ENCODE measurements around the gene LSAMP. TPM values are rescaled to one million over a fixed set of nuclear protein-coding genes. Genes with fewer than 3 reads are reported as not detected.

Gene LSAMP
- total and polyA plus RNA-seq, 5 donors from 2014 or later: not detected

DNA sequence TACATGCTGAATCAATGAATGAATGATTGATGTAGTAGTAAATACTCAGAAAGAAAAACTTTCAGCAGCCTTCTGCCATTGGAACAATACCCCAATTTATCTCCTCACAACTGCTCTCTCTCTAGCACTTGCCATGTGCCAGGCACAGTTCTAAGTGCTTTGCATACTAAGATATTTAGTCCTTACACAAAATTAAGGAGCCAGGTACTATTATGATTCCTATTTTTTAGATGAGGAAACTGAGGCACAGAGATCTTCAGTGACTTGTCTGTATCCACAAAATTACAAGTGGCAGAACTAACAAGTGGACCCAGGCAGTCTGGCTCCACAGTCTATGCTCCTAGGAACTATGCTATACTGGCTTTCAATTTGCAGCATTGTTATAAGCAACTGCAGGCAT, 279.2 kb downstream of the LSAMP start:
- Histone ChIP-seq H3K27ac (ENCODE audit: insufficient read depth, low read length, poor library complexity, severe bottlenecking) (no peak overlapping the region), H3K36me3 (ENCODE audit: control insufficient read depth, insufficient read depth, low read length) (no peaks in the 10 kb centered on the region), H3K4me3 (ENCODE audit: low read depth, low read length) (no peak overlapping the region), H3K4me1 (ENCODE audit: control insufficient read depth, insufficient read depth, low read length, poor library complexity, severe bottlenecking) (no peaks in the 10 kb centered on the region), H3K27me3 (ENCODE audit: control insufficient read depth, insufficient read depth, low read length) (no peaks in the 10 kb centered on the region), H3K9me3 (ENCODE audit: control insufficient read depth in 2 of 2, low read length in 2 of 2) (no peaks in the 10 kb centered on the region)
- no peak for DNase-seq
- Mint-ChIP-seq H3K4me3 (no peak overlapping the region), H3K36me3 (no peaks in the 10 kb centered on the region), H3K9me3 (peaks cover 0 to 14% (median 2%) of the 10 kb centered on the region in 7 donors), H3K4me1 (no peaks in the 10 kb centered on the region), H3K27ac (peak overlapping the region in 1 of 3 donors; percentile 27), H3K27me3 (no peaks in the 10 kb centered on the region)
- no peak for ATAC-seq (ENCODE audit: low read depth in 2 of 2)

DNA sequence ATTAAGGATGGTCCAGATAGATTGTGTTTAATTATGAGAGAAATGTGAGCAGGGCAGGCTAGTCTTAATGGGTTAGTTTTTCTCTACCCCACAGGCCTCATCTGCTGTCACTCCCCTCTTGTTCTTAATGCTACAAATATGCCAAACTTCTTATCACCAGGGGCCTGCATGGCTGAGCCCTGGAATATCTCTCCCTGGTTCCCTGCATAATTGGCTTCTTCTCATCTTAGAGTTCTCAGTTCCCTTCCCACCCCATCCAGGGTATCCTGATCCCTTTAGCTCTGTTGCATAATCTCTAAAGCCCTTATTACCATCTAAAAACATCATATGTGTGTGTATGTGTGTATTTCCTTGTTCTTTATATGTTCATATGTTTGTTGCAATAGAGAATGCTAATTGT, 279.6 kb downstream of the LSAMP start:
- ATAC-seq (ENCODE audit: low read depth in 2 of 2) (no peak), DNase-seq (no peak)
- Mint-ChIP-seq H3K9me3 (peaks cover 0 to 14% (median 2%) of the 10 kb centered on the region in 7 donors), H3K4me3 (no peak overlapping the region), H3K27me3 (no peaks in the 10 kb centered on the region), H3K27ac (peak overlapping the region in 1 of 3 donors; percentile 27), H3K36me3 (no peaks in the 10 kb centered on the region), H3K4me1 (no peaks in the 10 kb centered on the region)
- H3K9me3 ChIP-seq (ENCODE audit: control insufficient read depth in 2 of 2, low read length in 2 of 2): no peaks in the 10 kb centered on the region
- H3K27ac ChIP-seq (ENCODE audit: insufficient read depth, low read length, poor library complexity, severe bottlenecking): no peak overlapping the region
- H3K4me3 ChIP-seq (ENCODE audit: low read depth, low read length): no peak overlapping the region
- no peaks in the 10 kb centered on the region for H3K36me3 ChIP-seq (ENCODE audit: control insufficient read depth, insufficient read depth, low read length)
- no peaks in the 10 kb centered on the region for H3K27me3 ChIP-seq (ENCODE audit: control insufficient read depth, insufficient read depth, low read length)
- H3K4me1 ChIP-seq (ENCODE audit: control insufficient read depth, insufficient read depth, low read length, poor library complexity, severe bottlenecking): no peaks in the 10 kb centered on the region

DNA sequence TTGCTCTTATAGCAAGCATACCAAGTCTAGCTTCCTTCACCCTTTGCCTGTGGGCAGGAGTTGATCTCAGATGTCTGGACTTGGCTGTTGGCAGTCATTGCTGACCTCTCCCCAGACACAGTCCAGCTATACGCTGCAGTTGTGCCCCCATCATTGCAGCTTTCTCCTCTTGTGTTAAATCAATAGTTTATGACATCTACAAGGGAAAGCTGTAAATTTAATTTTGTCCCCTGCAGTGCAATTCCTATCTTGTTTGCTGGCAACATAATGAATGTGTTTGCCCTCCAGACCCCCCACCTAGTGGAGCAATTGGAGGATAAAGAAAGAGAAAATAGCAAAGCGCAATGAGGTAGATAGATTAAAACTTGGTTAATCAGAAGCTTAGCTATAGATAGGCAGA, 280.2 kb downstream of the LSAMP start:
- Mint-ChIP-seq H3K36me3 (no peaks in the 10 kb centered on the region), H3K27me3 (no peaks in the 10 kb centered on the region), H3K9me3 (peaks cover 0 to 14% (median 2%) of the 10 kb centered on the region in 7 donors), H3K4me1 (no peaks in the 10 kb centered on the region), H3K27ac (no peak overlapping the region), H3K4me3 (no peak overlapping the region)
- Histone ChIP-seq H3K36me3 (ENCODE audit: control insufficient read depth, insufficient read depth, low read length) (no peaks in the 10 kb centered on the region), H3K4me3 (ENCODE audit: low read depth, low read length) (no peak overlapping the region), H3K27ac (ENCODE audit: insufficient read depth, low read length, poor library complexity, severe bottlenecking) (no peak overlapping the region), H3K27me3 (ENCODE audit: control insufficient read depth, insufficient read depth, low read length) (no peaks in the 10 kb centered on the region), H3K9me3 (ENCODE audit: control insufficient read depth in 2 of 2, low read length in 2 of 2) (no peaks in the 10 kb centered on the region), H3K4me1 (ENCODE audit: control insufficient read depth, insufficient read depth, low read length, poor library complexity, severe bottlenecking) (no peaks in the 10 kb centered on the region)
- DNase-seq (no peak), ATAC-seq (ENCODE audit: low read depth in 2 of 2) (no peak)

DNA sequence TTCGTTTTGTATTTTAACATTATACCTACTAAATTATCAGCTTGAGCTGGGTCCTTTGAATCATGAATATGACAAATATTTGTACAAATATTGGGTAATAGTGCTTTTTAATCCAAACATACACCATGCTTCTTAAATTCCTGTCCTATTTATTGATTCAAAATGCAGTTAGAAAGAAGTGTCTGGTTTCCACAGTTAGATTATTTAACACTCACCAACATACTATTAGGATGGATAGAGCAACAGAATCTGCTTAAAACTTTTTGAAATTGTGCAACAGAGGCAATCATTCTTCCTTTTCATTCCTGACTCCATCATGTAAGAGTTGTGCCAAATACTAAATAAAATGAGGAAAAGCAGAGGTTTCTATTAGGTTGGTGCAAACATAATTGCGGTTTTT, 281.2 kb downstream of the LSAMP start:
- Mint-ChIP-seq H3K27me3 (no peaks in the 10 kb centered on the region), H3K36me3 (no peaks in the 10 kb centered on the region), H3K9me3 (peaks cover 0 to 17% (median 2%) of the 10 kb centered on the region in 7 donors), H3K4me3 (no peak overlapping the region), H3K27ac (no peak overlapping the region), H3K4me1 (no peaks in the 10 kb centered on the region)
- H3K36me3 ChIP-seq (ENCODE audit: control insufficient read depth, insufficient read depth, low read length): no peaks in the 10 kb centered on the region
- no peaks in the 10 kb centered on the region for H3K4me1 ChIP-seq (ENCODE audit: control insufficient read depth, insufficient read depth, low read length, poor library complexity, severe bottlenecking)
- H3K27me3 ChIP-seq (ENCODE audit: control insufficient read depth, insufficient read depth, low read length): no peaks in the 10 kb centered on the region
- no peaks in the 10 kb centered on the region for H3K9me3 ChIP-seq (ENCODE audit: control insufficient read depth in 2 of 2, low read length in 2 of 2)
- no peak overlapping the region for H3K27ac ChIP-seq (ENCODE audit: insufficient read depth, low read length, poor library complexity, severe bottlenecking)
- ATAC-seq (ENCODE audit: low read depth in 2 of 2) (no peak), DNase-seq (no peak)
- H3K4me3 ChIP-seq (ENCODE audit: low read depth, low read length): no peak overlapping the region

DNA sequence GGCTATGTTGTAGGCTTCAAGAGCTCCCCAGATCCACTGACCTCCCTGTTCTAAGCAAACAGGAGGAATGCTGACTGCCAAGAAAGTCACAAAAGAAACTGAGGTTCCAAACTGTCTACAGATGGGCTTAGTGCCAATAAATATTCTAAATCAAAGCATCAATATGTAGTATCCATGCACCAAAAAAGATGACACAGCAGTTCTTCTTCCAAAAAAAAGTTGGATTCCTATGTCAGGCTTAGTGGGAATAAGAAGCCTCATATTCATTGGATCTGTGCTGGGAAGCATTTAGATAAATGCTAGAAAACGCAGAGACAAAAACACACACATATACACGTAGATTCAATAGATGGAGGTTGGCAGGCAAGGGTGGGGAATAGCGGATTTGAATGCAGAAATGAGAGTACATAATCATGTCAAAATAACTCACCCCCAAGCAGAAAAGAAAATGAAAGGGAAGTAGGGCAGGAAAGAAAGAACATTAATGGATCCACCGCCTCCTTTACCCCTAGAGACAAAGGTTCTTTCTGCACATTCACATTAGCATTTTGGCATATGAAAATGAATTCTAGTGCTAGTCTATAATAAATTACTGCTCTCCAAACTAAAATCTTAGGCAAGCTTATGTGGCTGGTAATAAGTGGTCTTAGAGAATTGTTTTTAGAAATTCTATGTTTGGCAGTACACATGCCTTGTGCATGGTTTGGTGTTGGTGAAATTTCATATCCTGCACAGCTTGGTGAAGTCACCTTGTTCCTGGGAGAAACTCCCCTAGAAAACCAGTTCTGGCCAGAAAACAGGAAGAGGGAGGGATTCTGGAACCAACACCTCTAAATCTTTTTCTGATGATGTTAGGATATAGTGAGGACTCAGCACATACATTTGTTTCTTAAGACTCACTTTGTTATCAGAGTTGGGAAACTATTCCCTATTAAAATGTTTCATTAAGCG, 283.4 kb downstream of the LSAMP start:
- H3K9me3 Mint-ChIP-seq: peaks cover 0 to 11% (median 0%) of the 10 kb centered on the region in 7 donors
- no peak for DNase-seq
- Histone ChIP-seq H3K27ac (ENCODE audit: insufficient read depth, low read length, poor library complexity, severe bottlenecking) (no peak overlapping the region), H3K4me1 (ENCODE audit: control insufficient read depth, insufficient read depth, low read length, poor library complexity, severe bottlenecking) (no peaks in the 10 kb centered on the region), H3K9me3 (ENCODE audit: control insufficient read depth in 2 of 2, low read length in 2 of 2) (no peaks in the 10 kb centered on the region), H3K36me3 (ENCODE audit: control insufficient read depth, insufficient read depth, low read length) (no peaks in the 10 kb centered on the region), H3K27me3 (ENCODE audit: control insufficient read depth, insufficient read depth, low read length) (no peaks in the 10 kb centered on the region), H3K4me3 (ENCODE audit: low read depth, low read length) (no peak overlapping the region)
- H3K27ac Mint-ChIP-seq: no peak overlapping the region
- ATAC-seq (ENCODE audit: low read depth in 2 of 2): no peak
- H3K4me1 Mint-ChIP-seq: no peaks in the 10 kb centered on the region
- H3K36me3 Mint-ChIP-seq: no peaks in the 10 kb centered on the region
- no peak overlapping the region for H3K4me3 Mint-ChIP-seq
- no peaks in the 10 kb centered on the region for H3K27me3 Mint-ChIP-seq

DNA sequence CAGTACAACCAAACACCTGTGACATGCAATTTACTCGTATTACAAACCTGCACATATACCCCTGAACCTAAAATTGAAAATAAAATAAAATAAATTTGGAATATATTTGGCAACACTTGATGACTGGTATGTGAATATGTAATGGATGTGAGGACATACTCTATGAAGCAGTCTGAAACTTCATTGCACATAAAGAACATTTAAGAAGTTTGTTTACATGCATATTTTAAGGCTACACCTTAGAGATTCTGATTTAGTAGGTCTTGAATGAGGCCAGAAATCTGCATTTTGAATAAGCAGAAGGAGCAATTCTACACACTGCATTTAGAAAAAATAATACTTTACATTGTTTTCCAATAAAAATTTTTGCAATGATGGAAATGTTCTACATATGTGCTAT, 284.7 kb downstream of the LSAMP start:
- no peak overlapping the region for H3K27ac Mint-ChIP-seq
- H3K36me3 ChIP-seq (ENCODE audit: control insufficient read depth, insufficient read depth, low read length): no peaks in the 10 kb centered on the region
- H3K9me3 ChIP-seq (ENCODE audit: control insufficient read depth in 2 of 2, low read length in 2 of 2): no peaks in the 10 kb centered on the region
- H3K4me1 Mint-ChIP-seq: no peaks in the 10 kb centered on the region
- H3K4me3 Mint-ChIP-seq: no peak overlapping the region
- H3K27ac ChIP-seq (ENCODE audit: insufficient read depth, low read length, poor library complexity, severe bottlenecking): no peak overlapping the region
- ATAC-seq (ENCODE audit: low read depth in 2 of 2) (no peak), DNase-seq (no peak)
- no peaks in the 10 kb centered on the region for H3K4me1 ChIP-seq (ENCODE audit: control insufficient read depth, insufficient read depth, low read length, poor library complexity, severe bottlenecking)
- H3K27me3 ChIP-seq (ENCODE audit: control insufficient read depth, insufficient read depth, low read length): no peaks in the 10 kb centered on the region
- H3K4me3 ChIP-seq (ENCODE audit: low read depth, low read length): no peak overlapping the region
- H3K27me3 Mint-ChIP-seq: no peaks in the 10 kb centered on the region
- H3K9me3 Mint-ChIP-seq: peaks cover 0 to 11% (median 0%) of the 10 kb centered on the region in 7 donors
- no peaks in the 10 kb centered on the region for H3K36me3 Mint-ChIP-seq

DNA sequence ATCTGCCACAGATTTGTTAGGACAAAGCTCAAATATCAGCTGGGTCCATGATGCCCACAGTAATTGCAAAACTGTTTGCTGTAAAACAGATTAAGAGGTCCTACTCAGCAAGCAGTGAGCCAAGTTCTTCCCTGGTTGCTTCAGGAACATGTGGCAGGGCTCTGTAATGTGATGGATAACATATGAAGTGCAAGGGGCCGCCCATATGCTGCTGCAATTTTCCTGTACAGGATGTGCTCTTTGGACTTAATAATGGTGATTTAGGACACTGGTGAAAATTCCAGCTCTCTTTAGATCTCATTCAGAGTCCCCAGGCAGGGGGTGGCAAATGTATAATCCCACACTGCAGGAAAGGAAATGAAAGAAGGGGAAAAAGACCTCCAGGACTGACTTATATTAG, 289.4 kb downstream of the LSAMP start:
- Histone ChIP-seq H3K9me3 (ENCODE audit: control insufficient read depth in 2 of 2, low read length in 2 of 2) (no peaks in the 10 kb centered on the region), H3K36me3 (ENCODE audit: control insufficient read depth, insufficient read depth, low read length) (no peaks in the 10 kb centered on the region), H3K27ac (ENCODE audit: insufficient read depth, low read length, poor library complexity, severe bottlenecking) (no peak overlapping the region), H3K4me3 (ENCODE audit: low read depth, low read length) (no peak overlapping the region), H3K27me3 (ENCODE audit: control insufficient read depth, insufficient read depth, low read length) (no peaks in the 10 kb centered on the region), H3K4me1 (ENCODE audit: control insufficient read depth, insufficient read depth, low read length, poor library complexity, severe bottlenecking) (no peaks in the 10 kb centered on the region)
- no peak overlapping the region for H3K27ac Mint-ChIP-seq
- H3K27me3 Mint-ChIP-seq: no peaks in the 10 kb centered on the region
- H3K4me1 Mint-ChIP-seq: no peaks in the 10 kb centered on the region
- ATAC-seq (ENCODE audit: low read depth in 2 of 2) (no peak), DNase-seq (no peak)
- no peak overlapping the region for H3K4me3 Mint-ChIP-seq
- H3K36me3 Mint-ChIP-seq: no peaks in the 10 kb centered on the region
- H3K9me3 Mint-ChIP-seq: peaks cover 0 to 6% (median 0%) of the 10 kb centered on the region in 7 donors

DNA sequence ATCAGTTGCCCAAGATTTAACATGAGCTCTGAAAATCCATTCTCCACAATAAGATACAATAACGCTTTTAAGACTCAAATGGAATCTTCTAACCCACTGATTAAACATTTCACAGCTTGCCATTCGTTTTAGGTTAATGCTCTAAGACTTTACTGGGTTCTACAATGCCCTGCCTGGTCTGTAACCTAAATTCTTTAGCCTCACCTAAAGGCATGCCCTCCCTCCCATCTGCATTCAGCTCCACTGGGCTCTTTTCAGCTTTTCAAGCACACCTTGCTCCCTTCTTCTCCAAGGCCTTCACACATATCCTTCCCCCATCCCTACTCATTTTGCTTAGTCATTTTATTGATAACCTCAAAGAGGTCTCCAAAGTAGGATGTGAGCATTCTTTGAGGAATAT, 290.9 kb downstream of the LSAMP start:
- H3K27me3 Mint-ChIP-seq: no peaks in the 10 kb centered on the region
- DNase-seq (no peak), ATAC-seq (ENCODE audit: low read depth in 2 of 2) (no peak)
- H3K36me3 Mint-ChIP-seq: no peaks in the 10 kb centered on the region
- Histone ChIP-seq H3K36me3 (ENCODE audit: control insufficient read depth, insufficient read depth, low read length) (no peaks in the 10 kb centered on the region), H3K4me3 (ENCODE audit: low read depth, low read length) (no peak overlapping the region), H3K27me3 (ENCODE audit: control insufficient read depth, insufficient read depth, low read length) (no peaks in the 10 kb centered on the region), H3K4me1 (ENCODE audit: control insufficient read depth, insufficient read depth, low read length, poor library complexity, severe bottlenecking) (no peaks in the 10 kb centered on the region), H3K9me3 (ENCODE audit: control insufficient read depth in 2 of 2, low read length in 2 of 2) (no peaks in the 10 kb centered on the region), H3K27ac (ENCODE audit: insufficient read depth, low read length, poor library complexity, severe bottlenecking) (no peak overlapping the region)
- no peak overlapping the region for H3K27ac Mint-ChIP-seq
- no peak overlapping the region for H3K4me3 Mint-ChIP-seq
- peaks cover 0 to 7% (median 2%) of the 10 kb centered on the region in 7 donors for H3K9me3 Mint-ChIP-seq
- H3K4me1 Mint-ChIP-seq: no peaks in the 10 kb centered on the region
